Keratinocyte (primary cell): ENCODE data around the gene MESD. TPM values are rescaled to one million over a fixed set of nuclear protein-coding genes. Genes with fewer than 3 reads are reported as not detected.

Experiments used
- DNase-seq: peaks from one replicate; pipeline ENCODE4 v3.0.0-alpha.2; 2011; ENCODE audit warnings: low read depth, missing footprints, low spot score
- FAIRE-seq: peaks from 2 replicates; lab custom pipeline; 2011; peaks lifted over from hg19 to GRCh38; lab: Jason Lieb, UNC
- H2AFZ ChIP-seq: 2 replicates; pipeline ENCODE4 v1.6.0; 2012; ENCODE audit warnings: low read length, control low read depth, inconsistent platforms; ENCODE audit not compliant: control insufficient read depth
- H3K27ac ChIP-seq: 2 replicates; pipeline ENCODE4 v1.5.1; 2011; ENCODE audit warnings: low read length; ENCODE audit not compliant: control insufficient read depth, insufficient read depth
- H3K27me3 ChIP-seq: 3 replicates; pipeline ENCODE4 v1.6.0; 2011; ENCODE audit warnings: low read length; ENCODE audit not compliant: control insufficient read depth, insufficient read depth; ENCODE audit errors: extremely low read depth
- H3K36me3 ChIP-seq, 2 experiments: 2 replicates in 1 of 2; 3 replicates in 1 of 2; pipeline ENCODE4 v1.5.1; 2011; ENCODE audit warnings: low read length in 2 of 2, mild to moderate bottlenecking in 1 of 2; ENCODE audit not compliant: control insufficient read depth in 2 of 2, insufficient read depth in 2 of 2; ENCODE audit errors: extremely low read depth in 1 of 2
- H3K4me1 ChIP-seq: 3 replicates; pipeline ENCODE4 v1.5.1; 2011; ENCODE audit warnings: low read length; ENCODE audit not compliant: control insufficient read depth, insufficient read depth; ENCODE audit errors: extremely low read depth
- H3K4me2 ChIP-seq: 3 replicates; pipeline ENCODE4 v1.6.0; 2011; ENCODE audit warnings: low read depth, low read length; ENCODE audit not compliant: control insufficient read depth, insufficient read depth; ENCODE audit errors: extremely low read depth
- H3K4me3 ChIP-seq, 3 experiments: fragments of 200-600 bp in 1 of 3; sonication (generic) in 1 of 3; 2 replicates in 2 of 3; 3 replicates in 1 of 3; pipeline ENCODE4 v1.5.1; 2011 to 2016; ENCODE audit warnings: low read length in 3 of 3, mild to moderate bottlenecking in 3 of 3, control low read depth in 2 of 3, inconsistent platforms in 1 of 3, low read depth in 1 of 3, mixed read lengths in 1 of 3, mixed run types in 1 of 3, moderate library complexity in 1 of 3; ENCODE audit not compliant: control insufficient read depth in 2 of 3, insufficient read depth in 2 of 3; ENCODE audit errors: extremely low read depth in 1 of 3
- H3K79me2 ChIP-seq: 2 replicates; pipeline ENCODE4 v1.6.0; 2012; ENCODE audit warnings: low read length; ENCODE audit not compliant: control insufficient read depth, insufficient read depth
- H3K9ac ChIP-seq: 3 replicates; pipeline ENCODE4 v1.6.0; 2011; ENCODE audit warnings: low read length; ENCODE audit not compliant: control insufficient read depth, insufficient read depth; ENCODE audit errors: extremely low read depth
- H3K9me1 ChIP-seq: 3 replicates; pipeline ENCODE4 v1.6.0; 2011; ENCODE audit warnings: low read length; ENCODE audit not compliant: control insufficient read depth, insufficient read depth; ENCODE audit errors: extremely low read depth
- H3K9me3 ChIP-seq: 2 replicates; pipeline ENCODE4 v1.5.1; 2012; ENCODE audit warnings: low read depth, low read length; ENCODE audit not compliant: control insufficient read depth
- H4K20me1 ChIP-seq: 3 replicates; pipeline ENCODE4 v1.6.0; 2011; ENCODE audit warnings: low read length; ENCODE audit not compliant: control insufficient read depth, insufficient read depth; ENCODE audit errors: extremely low read depth
- EZH2 ChIP-seq: IDR thresholded peaks from one replicate; pipeline ENCODE4 v1.6.1; 2012; ENCODE audit warnings: inconsistent platforms, mild to moderate bottlenecking, low read length, moderate library complexity
- dilution Hi-C: fragments of 300-500 bp; cut with MboI; formaldehyde crosslinking; loops from one replicate; pipeline ENCODE4 v1.7.0; 2020; ENCODE audit warnings: low sequenced_read_pairs; ENCODE audit not compliant: extremely low pct_ligation_motif_present
- polyA minus RNA-seq, 3 experiments: library from RNA; depleted of rRNA, polyadenylated mRNA; stranded (reverse); fragments of >200 nt; gene quantifications; 1 replicate in 1 of 3; 2 replicates in 1 of 3; 3 replicates in 1 of 3; pipeline ENCODE4 v1.2.3, GENCODE V29; 2011
- polyA plus RNA-seq, 5 experiments: library from polyadenylated mRNA; depleted of rRNA in 3 of 5; stranded (reverse) in 3 of 5; stranded (forward) in 1 of 5; unstranded in 1 of 5; fragments of >200 nt; gene quantifications; 1 replicate in 1 of 5; 2 replicates in 3 of 5; 3 replicates in 1 of 5; pipeline versions ENCODE4 v1.2.1 to v1.2.3, GENCODE V29; 2011 to 2012; ENCODE audit warnings: missing spikeins in 2 of 5, low read depth in 1 of 5, low replicate concordance in 1 of 5
- TF ChIP-seq, protein P1 (sequence below), 3 experiments: IDR thresholded peaks in 1 of 3; conservative IDR thresholded peaks in 1 of 3; optimal IDR thresholded peaks in 1 of 3; 2 replicates in 2 of 3; 3 replicates in 1 of 3; pipeline versions ENCODE3 to v1.5.1; 2011; ENCODE audit warnings: low read length in 3 of 3, mild to moderate bottlenecking in 3 of 3, moderate library complexity in 2 of 3, control low read depth in 1 of 3, inconsistent platforms in 1 of 3; ENCODE audit not compliant: insufficient read depth in 2 of 3; ENCODE audit errors: extremely low read depth in 1 of 3

The MESD gene
- 10.9 to 22.3 TPM (median 18.7 TPM) in 3 replicates for polyA plus RNA-seq
- polyA plus RNA-seq (2011; ENCODE audit: low read depth), result 17.7 TPM
- 9.7 and 11.6 TPM in 2 replicates for polyA plus RNA-seq (2011; cell fraction: cytosol; rRNA removed)
- polyA plus RNA-seq (2011; cell fraction: nucleus; rRNA removed), result 21.7 and 26.2 TPM in 2 replicates
- 15.9 and 27.1 TPM in 2 replicates for polyA plus RNA-seq (2012; ENCODE audit: low replicate concordance)
- 4.3 to 11.6 TPM (median 7.3 TPM) in 3 replicates for polyA minus RNA-seq
- polyA minus RNA-seq (2011; cell fraction: cytosol; rRNA and poly(A)+ RNA removed), result 20.1 TPM
- polyA minus RNA-seq (2011; cell fraction: nucleus; rRNA and poly(A)+ RNA removed), result 11.3 and 22.6 TPM in 2 replicates

DNA sequence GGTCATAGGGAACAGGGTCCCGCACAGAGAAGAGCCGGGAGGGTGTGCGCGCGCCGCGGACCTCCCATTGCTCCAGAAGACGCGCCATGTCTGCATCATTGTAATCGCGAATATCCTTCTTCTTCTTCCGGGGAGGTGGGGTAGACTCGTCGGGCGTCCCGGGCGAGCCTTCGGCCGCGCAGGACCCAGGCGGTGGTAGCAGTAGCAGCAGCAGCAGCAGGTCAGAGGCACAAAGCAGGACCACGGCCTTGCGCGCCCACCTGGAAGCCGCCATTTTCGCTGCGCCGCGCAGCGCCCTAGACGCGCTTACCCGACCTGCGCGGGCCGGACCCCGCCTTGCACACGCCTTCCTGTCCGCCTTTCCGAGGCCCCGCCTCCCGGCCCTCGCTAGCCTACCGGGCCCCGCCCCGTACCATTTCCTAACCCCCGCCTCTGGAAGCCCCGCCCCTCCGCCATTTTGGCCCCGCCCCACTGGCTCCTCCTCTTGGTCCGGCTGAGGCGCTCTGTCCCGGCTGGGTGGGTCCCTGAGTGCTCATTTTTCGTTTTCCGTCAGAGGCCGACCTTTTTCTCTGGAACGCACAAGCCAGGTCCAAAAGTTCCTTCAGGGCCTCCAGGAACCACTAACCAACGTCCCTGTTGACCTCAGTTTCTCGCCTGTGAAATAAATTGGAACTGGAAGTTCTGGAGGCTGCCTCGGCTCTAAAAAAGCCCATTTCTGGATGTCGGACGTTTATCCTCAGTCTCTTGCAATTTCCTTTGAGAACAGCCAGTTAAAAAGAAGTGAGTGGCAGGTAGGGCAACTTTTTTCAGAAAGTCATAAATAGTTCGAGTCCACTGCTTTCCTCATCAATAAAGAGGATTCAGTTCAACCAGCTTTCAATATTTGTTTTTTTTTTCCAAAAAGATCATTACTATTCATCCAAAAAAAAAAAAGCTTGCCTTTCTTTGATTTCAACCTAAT is at the start of gene MESD:
Gene MESD (minus strand): TSS at position 302 of the 961 bp plus-strand sequence. CDS start 28 bp downstream, at position 274.
- peaks cover 6% of the 10 kb centered on the region for H4K20me1 ChIP-seq
- dilution Hi-C loops, result no loop called here
- H3K27me3 ChIP-seq, result no peaks in the 10 kb centered on the region
- peak within 1 kb of the TSS; percentile 84 to 100 (median 99) for H3K4me3 ChIP-seq
- peak within 1 kb of the TSS; percentile 95 for H3K9ac ChIP-seq
- H3K9me3 ChIP-seq, result no peaks in the 10 kb centered on the region
- peak within 1 kb of the TSS; percentile 97 for H2AFZ ChIP-seq
- peaks cover 47% of the 10 kb centered on the region for H3K79me2 ChIP-seq
- peak within 1 kb of the TSS; percentile 94 for H3K27ac ChIP-seq
- DNase-seq, result peak; percentile 58
- H3K4me1 ChIP-seq, result peaks cover 51% of the 10 kb centered on the region
- TF ChIP-seq EZH2, result no peak
- TF ChIP-seq, protein P1, sequence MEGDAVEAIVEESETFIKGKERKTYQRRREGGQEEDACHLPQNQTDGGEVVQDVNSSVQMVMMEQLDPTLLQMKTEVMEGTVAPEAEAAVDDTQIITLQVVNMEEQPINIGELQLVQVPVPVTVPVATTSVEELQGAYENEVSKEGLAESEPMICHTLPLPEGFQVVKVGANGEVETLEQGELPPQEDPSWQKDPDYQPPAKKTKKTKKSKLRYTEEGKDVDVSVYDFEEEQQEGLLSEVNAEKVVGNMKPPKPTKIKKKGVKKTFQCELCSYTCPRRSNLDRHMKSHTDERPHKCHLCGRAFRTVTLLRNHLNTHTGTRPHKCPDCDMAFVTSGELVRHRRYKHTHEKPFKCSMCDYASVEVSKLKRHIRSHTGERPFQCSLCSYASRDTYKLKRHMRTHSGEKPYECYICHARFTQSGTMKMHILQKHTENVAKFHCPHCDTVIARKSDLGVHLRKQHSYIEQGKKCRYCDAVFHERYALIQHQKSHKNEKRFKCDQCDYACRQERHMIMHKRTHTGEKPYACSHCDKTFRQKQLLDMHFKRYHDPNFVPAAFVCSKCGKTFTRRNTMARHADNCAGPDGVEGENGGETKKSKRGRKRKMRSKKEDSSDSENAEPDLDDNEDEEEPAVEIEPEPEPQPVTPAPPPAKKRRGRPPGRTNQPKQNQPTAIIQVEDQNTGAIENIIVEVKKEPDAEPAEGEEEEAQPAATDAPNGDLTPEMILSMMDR (optimal IDR thresholded peaks at IDR 0.05 in 1 of 3, IDR thresholded peaks at IDR 0.05 in 1 of 3, conservative IDR thresholded peaks at IDR 0.05 in 1 of 3; ENCODE audit: extremely low read depth in 1 of 3, insufficient read depth in 2 of 3, low read length in 3 of 3), result no peak
- H3K4me2 ChIP-seq, result peak within 1 kb of the TSS; percentile 99
- peaks cover 0 to 8% of the 10 kb centered on the region in 2 experiments for H3K36me3 ChIP-seq
- no peak for FAIRE-seq
- H3K9me1 ChIP-seq, result peaks cover 4% of the 10 kb centered on the region

DNA sequence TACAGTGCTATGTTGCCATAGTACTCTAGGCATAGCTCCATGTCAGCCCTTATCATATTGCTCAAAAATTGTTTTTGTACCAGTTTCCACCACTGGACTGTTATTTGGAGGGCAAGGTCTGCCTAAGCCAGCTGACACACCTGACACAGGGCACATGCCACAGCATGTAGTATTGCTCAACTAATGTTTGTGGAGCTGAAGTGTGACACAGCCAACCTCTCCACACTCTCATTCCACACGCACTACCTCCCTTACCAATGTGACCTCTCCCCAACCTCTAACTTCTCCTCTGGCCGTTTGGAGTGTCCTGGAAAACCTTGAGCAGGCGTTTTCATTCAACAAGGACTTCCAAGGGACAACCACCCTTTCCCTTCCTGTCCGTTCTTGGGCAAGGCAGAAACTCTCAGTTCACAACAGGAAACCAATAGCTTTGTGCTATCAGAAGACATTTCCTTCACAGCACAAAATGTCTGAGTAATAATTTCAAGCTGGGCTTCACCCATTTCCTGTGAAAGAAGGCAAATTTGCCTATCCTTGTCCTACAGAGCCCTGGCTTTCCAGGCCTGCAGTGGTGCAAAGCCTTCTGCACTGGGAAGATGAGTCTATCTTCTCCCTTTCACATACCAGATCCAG is 49.5 kb upstream of the MESD start:
- peaks cover 10% of the 10 kb centered on the region for H3K4me1 ChIP-seq
- dilution Hi-C loops, result no loop called here
- FAIRE-seq (peak; percentile 66), DNase-seq (peak; percentile 11)
- H2AFZ ChIP-seq, result peak overlapping the region; percentile 68
- H3K9ac ChIP-seq, result no peak overlapping the region
- no peak overlapping the region for H3K27ac ChIP-seq
- H4K20me1 ChIP-seq, result no peaks in the 10 kb centered on the region
- TF ChIP-seq, protein P1 (optimal IDR thresholded peaks at IDR 0.05 in 1 of 3, IDR thresholded peaks at IDR 0.05 in 1 of 3, conservative IDR thresholded peaks at IDR 0.05 in 1 of 3; ENCODE audit: extremely low read depth in 1 of 3, insufficient read depth in 2 of 3, low read length in 3 of 3), result no peak
- no peak for TF ChIP-seq EZH2
- H3K36me3 ChIP-seq, result no peaks in the 10 kb centered on the region
- peak overlapping the region; percentile 12 for H3K4me2 ChIP-seq
- no peaks in the 10 kb centered on the region for H3K79me2 ChIP-seq
- no peak overlapping the region for H3K4me3 ChIP-seq
- no peaks in the 10 kb centered on the region for H3K9me1 ChIP-seq
- H3K27me3 ChIP-seq, result no peaks in the 10 kb centered on the region
- no peaks in the 10 kb centered on the region for H3K9me3 ChIP-seq
